GM23338 (cell line): ENCODE results near the gene BNC2. TPM values are rescaled to one million over a fixed set of nuclear protein-coding genes. Genes with fewer than 3 reads are reported as not detected.

ENCODE experiments used
- ATAC-seq: fragments of 200-7000 bp; cut with Tn5 transposase; 3 replicates; pipeline ENCODE4 v1.9.1; 2020
- DNase-seq: peaks from one replicate; pipeline ENCODE4 v3.0.0-alpha.2; 2015; ENCODE audit warnings: low spot score
- H2AFZ ChIP-seq: fragments of 200-600 bp; sonication (generic); 2 replicates; pipeline ENCODE4 v1.8.0; 2016; ENCODE audit warnings: antibody characterized with exemption, mild to moderate bottlenecking, moderate library complexity
- H3F3A ChIP-seq: fragments of 200-600 bp; sonication (generic); replicated peaks from 2 replicates; pipeline ENCODE4 v1.8.0; 2017; ENCODE audit warnings: antibody characterized with exemption, mixed run types, low read depth
- H3K27ac ChIP-seq: fragments of 200-600 bp; sonication (generic); 2 replicates; pipeline ENCODE4 v1.6.1; 2016; ENCODE audit warnings: low read depth
- H3K27me3 ChIP-seq: fragments of 200-600 bp; sonication (generic); 2 replicates; pipeline ENCODE4 v1.8.0; 2016; ENCODE audit warnings: mild to moderate bottlenecking, mixed run types, moderate library complexity; ENCODE audit not compliant: insufficient read depth
- H3K36me3 ChIP-seq: fragments of 200-600 bp; sonication (generic); 2 replicates; pipeline ENCODE4 v1.8.0; 2016; ENCODE audit warnings: mild to moderate bottlenecking; ENCODE audit not compliant: insufficient read depth
- H3K4me1 ChIP-seq: fragments of 200-600 bp; sonication (generic); 2 replicates; pipeline ENCODE4 v1.8.0; 2016; ENCODE audit warnings: mild to moderate bottlenecking, moderate library complexity; ENCODE audit not compliant: insufficient read depth
- H3K4me2 ChIP-seq: fragments of 200-600 bp; sonication (generic); 2 replicates; pipeline ENCODE4 v1.7.1; 2017; ENCODE audit warnings: mixed run types
- H3K4me3 ChIP-seq: fragments of 200-600 bp; sonication (generic); 2 replicates; pipeline ENCODE4 v1.6.1; 2016; ENCODE audit warnings: mixed run types
- H3K79me2 ChIP-seq: fragments of 200-600 bp; sonication (generic); replicated peaks from 2 replicates; pipeline ENCODE4 v1.8.0; 2017; ENCODE audit warnings: mild to moderate bottlenecking; ENCODE audit not compliant: insufficient read depth
- H3K9me2 ChIP-seq: fragments of 200-600 bp; sonication (generic); 2 replicates; pipeline ENCODE4 v1.8.0; 2017; ENCODE audit not compliant: insufficient read depth
- H4K20me1 ChIP-seq: fragments of 200-600 bp; sonication (generic); replicated peaks from 2 replicates; pipeline ENCODE4 v1.8.0; 2017; ENCODE audit warnings: mild to moderate bottlenecking; ENCODE audit not compliant: insufficient read depth
- H3K27ac Mint-ChIP-seq: 2 replicates; pipeline ENCODE4 v1.8.0; 2020; ENCODE audit warnings: inconsistent platforms, mild to moderate bottlenecking, moderate library complexity, mixed read lengths
- H3K27me3 Mint-ChIP-seq: 3 replicates; pipeline ENCODE4 v1.8.0; 2022; ENCODE audit warnings: low read depth, mild to moderate bottlenecking, moderate library complexity, mixed read lengths, inconsistent platforms; ENCODE audit not compliant: insufficient read depth, poor library complexity
- H3K36me3 Mint-ChIP-seq: 3 replicates; pipeline ENCODE4 v1.8.0; 2021; ENCODE audit warnings: low read depth, mild to moderate bottlenecking, inconsistent platforms, moderate library complexity, mixed read lengths
- H3K4me1 Mint-ChIP-seq: 3 replicates; pipeline ENCODE4 v1.8.0; 2020; ENCODE audit warnings: mild to moderate bottlenecking, inconsistent platforms, mixed read lengths
- H3K4me3 Mint-ChIP-seq: 3 replicates; pipeline ENCODE4 v1.8.0; 2021; ENCODE audit warnings: moderate library complexity, mild to moderate bottlenecking, inconsistent platforms, mixed read lengths
- H3K9me3 Mint-ChIP-seq: 3 replicates; pipeline ENCODE4 v1.8.0; 2020; ENCODE audit warnings: moderate library complexity, mild to moderate bottlenecking, inconsistent platforms, mixed read lengths
- CREB1 ChIP-seq: fragments of 250-450 bp; sonication (Bioruptor Pico); IDR thresholded peaks from 2 replicates; pipeline ENCODE4 v1.5.0; 2020; ENCODE audit warnings: low read depth, mild to moderate bottlenecking, moderate library complexity
- ETS1 ChIP-seq: IDR thresholded peaks from 2 replicates; pipeline ENCODE4 v1.6.1; 2016; ENCODE audit warnings: antibody characterized with exemption
- EZH2phosphoT487 ChIP-seq: fragments of 200-600 bp; sonication (generic); IDR thresholded peaks from one replicate; pipeline ENCODE4 v1.8.1; 2018; ENCODE audit warnings: antibody characterized with exemption; ENCODE audit not compliant: unreplicated experiment
- POLR2AphosphoS5 ChIP-seq: IDR thresholded peaks from 2 replicates; pipeline ENCODE4 v1.6.1; 2016; ENCODE audit warnings: antibody characterized with exemption, low read depth
- polyA plus RNA-seq: library from polyadenylated mRNA; unstranded; fragments of >200 nt; fragmentation: Nextera tagmentation; extraction: Ambion mirVana; gene quantifications from 2 replicates; pipeline ENCODE4 v1.2.1, GENCODE V29; 2016
- total RNA-seq: library from RNA; depleted of rRNA; stranded (reverse); fragments of >200 nt; shearing (Covaris generic); gene quantifications from 2 replicates; pipeline ENCODE4 v1.2.3, GENCODE V29; 2014
- TF ChIP-seq, protein P1 (sequence below): fragments of 250-450 bp; sonication (Bioruptor Pico); IDR thresholded peaks from 2 replicates; pipeline ENCODE4 v1.5.0; 2020; ENCODE audit warnings: mild to moderate bottlenecking, moderate library complexity

The BNC2 gene
- total and polyA plus RNA-seq, 2 experiments from 2014 or later, result 12.7 to 13.2 TPM

DNA sequence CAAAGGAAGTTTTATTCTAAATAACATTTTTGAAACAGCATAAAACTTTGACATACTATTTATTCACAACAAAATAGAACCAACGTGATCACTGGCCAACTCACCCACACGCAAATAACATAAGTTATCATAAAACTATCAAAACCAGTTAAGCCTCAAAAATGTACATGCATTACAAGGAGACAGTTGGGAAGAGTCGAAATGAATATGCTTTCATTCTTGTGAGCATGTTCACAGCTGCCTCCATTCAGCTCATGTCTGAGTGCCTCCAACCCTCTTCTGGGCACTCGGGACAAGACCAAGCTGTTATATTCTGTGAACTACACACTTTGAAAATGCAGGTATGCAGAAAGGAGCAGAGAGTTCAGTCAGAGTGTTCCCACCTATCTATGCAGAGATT, 284.9 kb downstream of the BNC2 start:
- no peak overlapping the region for H3K27ac Mint-ChIP-seq
- no peak for TF ChIP-seq ETS1
- TF ChIP-seq EZH2phosphoT487, result no peak
- no peak for TF ChIP-seq POLR2AphosphoS5
- TF ChIP-seq, protein P1, sequence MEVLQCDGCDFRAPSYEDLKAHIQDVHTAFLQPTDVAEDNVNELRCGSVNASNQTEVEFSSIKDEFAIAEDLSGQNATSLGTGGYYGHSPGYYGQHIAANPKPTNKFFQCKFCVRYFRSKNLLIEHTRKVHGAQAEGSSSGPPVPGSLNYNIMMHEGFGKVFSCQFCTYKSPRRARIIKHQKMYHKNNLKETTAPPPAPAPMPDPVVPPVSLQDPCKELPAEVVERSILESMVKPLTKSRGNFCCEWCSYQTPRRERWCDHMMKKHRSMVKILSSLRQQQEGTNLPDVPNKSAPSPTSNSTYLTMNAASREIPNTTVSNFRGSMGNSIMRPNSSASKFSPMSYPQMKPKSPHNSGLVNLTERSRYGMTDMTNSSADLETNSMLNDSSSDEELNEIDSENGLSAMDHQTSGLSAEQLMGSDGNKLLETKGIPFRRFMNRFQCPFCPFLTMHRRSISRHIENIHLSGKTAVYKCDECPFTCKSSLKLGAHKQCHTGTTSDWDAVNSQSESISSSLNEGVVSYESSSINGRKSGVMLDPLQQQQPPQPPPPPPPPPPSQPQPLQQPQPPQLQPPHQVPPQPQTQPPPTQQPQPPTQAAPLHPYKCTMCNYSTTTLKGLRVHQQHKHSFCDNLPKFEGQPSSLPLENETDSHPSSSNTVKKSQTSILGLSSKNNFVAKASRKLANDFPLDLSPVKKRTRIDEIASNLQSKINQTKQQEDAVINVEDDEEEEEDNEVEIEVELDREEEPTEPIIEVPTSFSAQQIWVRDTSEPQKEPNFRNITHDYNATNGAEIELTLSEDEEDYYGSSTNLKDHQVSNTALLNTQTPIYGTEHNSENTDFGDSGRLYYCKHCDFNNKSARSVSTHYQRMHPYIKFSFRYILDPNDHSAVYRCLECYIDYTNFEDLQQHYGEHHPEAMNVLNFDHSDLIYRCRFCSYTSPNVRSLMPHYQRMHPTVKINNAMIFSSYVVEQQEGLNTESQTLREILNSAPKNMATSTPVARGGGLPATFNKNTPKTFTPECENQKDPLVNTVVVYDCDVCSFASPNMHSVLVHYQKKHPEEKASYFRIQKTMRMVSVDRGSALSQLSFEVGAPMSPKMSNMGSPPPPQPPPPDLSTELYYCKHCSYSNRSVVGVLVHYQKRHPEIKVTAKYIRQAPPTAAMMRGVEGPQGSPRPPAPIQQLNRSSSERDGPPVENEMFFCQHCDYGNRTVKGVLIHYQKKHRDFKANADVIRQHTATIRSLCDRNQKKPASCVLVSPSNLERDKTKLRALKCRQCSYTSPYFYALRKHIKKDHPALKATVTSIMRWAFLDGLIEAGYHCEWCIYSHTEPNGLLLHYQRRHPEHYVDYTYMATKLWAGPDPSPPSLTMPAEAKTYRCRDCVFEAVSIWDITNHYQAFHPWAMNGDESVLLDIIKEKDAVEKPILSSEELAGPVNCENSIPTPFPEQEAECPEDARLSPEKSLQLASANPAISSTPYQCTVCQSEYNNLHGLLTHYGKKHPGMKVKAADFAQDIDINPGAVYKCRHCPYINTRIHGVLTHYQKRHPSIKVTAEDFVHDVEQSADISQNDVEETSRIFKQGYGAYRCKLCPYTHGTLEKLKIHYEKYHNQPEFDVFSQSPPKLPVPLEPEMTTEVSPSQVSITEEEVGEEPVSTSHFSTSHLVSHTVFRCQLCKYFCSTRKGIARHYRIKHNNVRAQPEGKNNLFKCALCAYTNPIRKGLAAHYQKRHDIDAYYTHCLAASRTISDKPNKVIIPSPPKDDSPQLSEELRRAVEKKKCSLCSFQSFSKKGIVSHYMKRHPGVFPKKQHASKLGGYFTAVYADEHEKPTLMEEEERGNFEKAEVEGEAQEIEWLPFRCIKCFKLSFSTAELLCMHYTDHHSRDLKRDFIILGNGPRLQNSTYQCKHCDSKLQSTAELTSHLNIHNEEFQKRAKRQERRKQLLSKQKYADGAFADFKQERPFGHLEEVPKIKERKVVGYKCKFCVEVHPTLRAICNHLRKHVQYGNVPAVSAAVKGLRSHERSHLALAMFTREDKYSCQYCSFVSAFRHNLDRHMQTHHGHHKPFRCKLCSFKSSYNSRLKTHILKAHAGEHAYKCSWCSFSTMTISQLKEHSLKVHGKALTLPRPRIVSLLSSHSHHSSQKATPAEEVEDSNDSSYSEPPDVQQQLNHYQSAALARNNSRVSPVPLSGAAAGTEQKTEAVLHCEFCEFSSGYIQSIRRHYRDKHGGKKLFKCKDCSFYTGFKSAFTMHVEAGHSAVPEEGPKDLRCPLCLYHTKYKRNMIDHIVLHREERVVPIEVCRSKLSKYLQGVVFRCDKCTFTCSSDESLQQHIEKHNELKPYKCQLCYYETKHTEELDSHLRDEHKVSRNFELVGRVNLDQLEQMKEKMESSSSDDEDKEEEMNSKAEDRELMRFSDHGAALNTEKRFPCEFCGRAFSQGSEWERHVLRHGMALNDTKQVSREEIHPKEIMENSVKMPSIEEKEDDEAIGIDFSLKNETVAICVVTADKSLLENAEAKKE (CRISPR knock-in tag), result no peak
- no peak overlapping the region for H3K4me3 Mint-ChIP-seq
- no peaks in the 10 kb centered on the region; the same call in 2 of the 3 replicates for H3K9me3 Mint-ChIP-seq
- no peak for DNase-seq
- no peak overlapping the region for H3K4me2 ChIP-seq
- H3K27me3 Mint-ChIP-seq, result peaks cover 1% of the 10 kb centered on the region
- no peak overlapping the region for H3K4me3 ChIP-seq
- H3F3A ChIP-seq, result no peaks in the 10 kb centered on the region
- H3K9me2 ChIP-seq, result no peaks in the 10 kb centered on the region
- H3K79me2 ChIP-seq, result no peaks in the 10 kb centered on the region
- no peak overlapping the region for H2AFZ ChIP-seq
- no peak overlapping the region for H3K27ac ChIP-seq
- no peaks in the 10 kb centered on the region for H3K36me3 ChIP-seq
- ATAC-seq, result no peak
- H3K27me3 ChIP-seq, result no peaks in the 10 kb centered on the region
- no peaks in the 10 kb centered on the region for H3K36me3 Mint-ChIP-seq
- H3K4me1 Mint-ChIP-seq, result peaks cover 15% of the 10 kb centered on the region
- 0 out of 2 replicates have a peak, but pooled peaks cover 9% of the 10 kb centered on the region for H3K4me1 ChIP-seq
- no peaks in the 10 kb centered on the region for H4K20me1 ChIP-seq

- H2AFZ ChIP-seq, result no peak overlapping the region
- H3K27me3 Mint-ChIP-seq, result peaks cover 2% of the 10 kb centered on the region
- no peak overlapping the region; the same call in 1 of the 2 replicates for H3K27ac Mint-ChIP-seq
- no peak overlapping the region for H3K4me3 Mint-ChIP-seq
- H3K4me1 ChIP-seq, result peaks cover 27% of the 10 kb centered on the region
- H3K27me3 ChIP-seq, result no peaks in the 10 kb centered on the region
- H4K20me1 ChIP-seq, result no peaks in the 10 kb centered on the region
- peaks cover 28% of the 10 kb centered on the region for H3K4me1 Mint-ChIP-seq
- H3K4me2 ChIP-seq, result no peak overlapping the region
- no peaks in the 10 kb centered on the region for H3K36me3 ChIP-seq
- no peaks in the 10 kb centered on the region for H3K79me2 ChIP-seq
- no peaks in the 10 kb centered on the region for H3K9me3 Mint-ChIP-seq
- ATAC-seq (no peak), DNase-seq (no peak)
- no peak overlapping the region for H3K27ac ChIP-seq
- H3K36me3 Mint-ChIP-seq, result no peaks in the 10 kb centered on the region
- H3K9me2 ChIP-seq, result no peaks in the 10 kb centered on the region
- no peaks in the 10 kb centered on the region for H3F3A ChIP-seq
- H3K4me3 ChIP-seq, result no peak overlapping the region
- TF ChIP-seq CREB1 (CRISPR knock-in tag) (no peak), ETS1 (no peak)
Observed at GRCh38 chr9:16579872-16580432, 290.5 kb downstream of the BNC2 start.
